ENCODE measurements around the gene SFN.
"Not testable (repeated sequence)": the region's sequence is repeated elsewhere in the genome, so short reads cannot be mapped to it uniquely, and the experiment has no call there.

Gene SFN

GRCh38 chr1:26862781-26863684 is at the start of gene SFN:
TSS of gene SFN (plus strand) at chr1:26863149. CDS start at chr1:26863213, 64 bp downstream.
- no peak for DNase-seq

- no peak for DNase-seq
Measured at GRCh38 chr1:26814377-26814776, 48.6 kb upstream of the SFN start.

GRCh38 chr1:26814893-26815292 is 48.1 kb upstream of the SFN start:
- no peak for DNase-seq

GRCh38 chr1:26820784-26821269 is 42.1 kb upstream of the SFN start:
- DNase-seq: no peak

- DNase-seq: no peak
Measured at GRCh38 chr1:26822737-26823395, 40.1 kb upstream of the SFN start.

GRCh38 chr1:26824731-26825130 is 38.2 kb upstream of the SFN start:
- DNase-seq: no peak

GRCh38 chr1:26826261-26827105 is 36.5 kb upstream of the SFN start, which contains the start of gene ZDHHC18:
TSS of gene ZDHHC18 (plus strand) at chr1:26826688. CDS start at chr1:26826805, 117 bp downstream.
- no peak for DNase-seq

- no peak for DNase-seq
Measured at GRCh38 chr1:26827106-26827604, 35.8 kb upstream of the SFN start.

GRCh38 chr1:26827663-26828062 is 35.3 kb upstream of the SFN start:
- no peak for DNase-seq

GRCh38 chr1:26828411-26828991 is 34.4 kb upstream of the SFN start:
- DNase-seq: no peak

GRCh38 chr1:26829184-26829911 is 33.6 kb upstream of the SFN start:
- DNase-seq: no peak

- no peak for DNase-seq
Measured at GRCh38 chr1:26831059-26831458, 31.9 kb upstream of the SFN start.

- DNase-seq: no peak
Measured at GRCh38 chr1:26831546-26832248, 31.3 kb upstream of the SFN start.

- no peak for DNase-seq
Measured at GRCh38 chr1:26832249-26832960, 30.5 kb upstream of the SFN start.

- no peak for DNase-seq
Measured at GRCh38 chr1:26833432-26834405, 29.2 kb upstream of the SFN start.

GRCh38 chr1:26837665-26838064 is 25.3 kb upstream of the SFN start:
- DNase-seq: not testable (repeated sequence)

- DNase-seq: no peak
Measured at GRCh38 chr1:26838474-26839338, 24.2 kb upstream of the SFN start.

- no peak for DNase-seq
Measured at GRCh38 chr1:26839339-26839722, 23.6 kb upstream of the SFN start.
